ENCODE measurements around the gene NXPH1. TPM values are rescaled to one million over a fixed set of nuclear protein-coding genes. Genes with fewer than 3 reads are reported as not detected.

Gene NXPH1
- total RNA-seq, 2 experiments from 2014 or later = not detected

- ChIA-PET POLR2A (no interaction called here), CTCF (no interaction called here)
- H3K36me3 Mint-ChIP-seq (ENCODE audit: low read depth) = no peaks in the 10 kb centered on the region
- H3K4me1 Mint-ChIP-seq = no peaks in the 10 kb centered on the region
- H3K4me3 Mint-ChIP-seq = no peak overlapping the region
- H3K27me3 Mint-ChIP-seq = no peaks in the 10 kb centered on the region
- H3K27ac Mint-ChIP-seq = no peak overlapping the region
- H3K9me3 Mint-ChIP-seq = no peaks in the 10 kb centered on the region
- DNase-seq = no peak
Measured at GRCh38 chr7:8601121-8601520, 167.7 kb downstream of the NXPH1 start.

GRCh38 chr7:8605221-8605620 is 171.8 kb downstream of the NXPH1 start:
- no peaks in the 10 kb centered on the region for H3K27me3 Mint-ChIP-seq
- no peaks in the 10 kb centered on the region for H3K9me3 Mint-ChIP-seq
- no peaks in the 10 kb centered on the region for H3K4me1 Mint-ChIP-seq
- POLR2A ChIA-PET = no interaction called here
- CTCF ChIA-PET = no interaction called here
- H3K4me3 Mint-ChIP-seq = no peak overlapping the region
- no peak overlapping the region for H3K27ac Mint-ChIP-seq
- DNase-seq = no peak
- no peaks in the 10 kb centered on the region for H3K36me3 Mint-ChIP-seq (ENCODE audit: low read depth)

GRCh38 chr7:8612584-8612983 is 179.2 kb downstream of the NXPH1 start:
- Mint-ChIP-seq H3K4me3 (no peak overlapping the region), H3K36me3 (ENCODE audit: low read depth) (no peaks in the 10 kb centered on the region), H3K27ac (no peak overlapping the region), H3K4me1 (no peaks in the 10 kb centered on the region), H3K27me3 (no peaks in the 10 kb centered on the region), H3K9me3 (no peaks in the 10 kb centered on the region)
- no peak for DNase-seq
- POLR2A ChIA-PET = no interaction called here
- CTCF ChIA-PET = no interaction called here

GRCh38 chr7:8613191-8613590 is 179.8 kb downstream of the NXPH1 start:
- H3K4me3 Mint-ChIP-seq = no peak overlapping the region
- no peaks in the 10 kb centered on the region for H3K4me1 Mint-ChIP-seq
- POLR2A ChIA-PET = no interaction called here
- CTCF ChIA-PET = no interaction called here
- H3K27ac Mint-ChIP-seq = no peak overlapping the region
- no peak for DNase-seq
- H3K9me3 Mint-ChIP-seq = no peaks in the 10 kb centered on the region
- H3K27me3 Mint-ChIP-seq = no peaks in the 10 kb centered on the region
- no peaks in the 10 kb centered on the region for H3K36me3 Mint-ChIP-seq (ENCODE audit: low read depth)

GRCh38 chr7:8615019-8615418 is 181.6 kb downstream of the NXPH1 start:
- CTCF ChIA-PET = no interaction called here
- no peaks in the 10 kb centered on the region for H3K36me3 Mint-ChIP-seq (ENCODE audit: low read depth)
- no peak overlapping the region for H3K4me3 Mint-ChIP-seq
- H3K4me1 Mint-ChIP-seq = no peaks in the 10 kb centered on the region
- POLR2A ChIA-PET = no interaction called here
- H3K27ac Mint-ChIP-seq = no peak overlapping the region
- H3K9me3 Mint-ChIP-seq = no peaks in the 10 kb centered on the region
- no peaks in the 10 kb centered on the region for H3K27me3 Mint-ChIP-seq
- DNase-seq = no peak

- no peaks in the 10 kb centered on the region for H3K27me3 Mint-ChIP-seq
- no peaks in the 10 kb centered on the region for H3K9me3 Mint-ChIP-seq
- H3K4me1 Mint-ChIP-seq = no peaks in the 10 kb centered on the region
- DNase-seq = no peak
- no peaks in the 10 kb centered on the region for H3K36me3 Mint-ChIP-seq (ENCODE audit: low read depth)
- no peak overlapping the region for H3K27ac Mint-ChIP-seq
- ChIA-PET CTCF (no interaction called here), POLR2A (no interaction called here)
- H3K4me3 Mint-ChIP-seq = no peak overlapping the region
Measured at GRCh38 chr7:8618441-8619070, 185.1 kb downstream of the NXPH1 start.

GRCh38 chr7:8620169-8620568 is 186.8 kb downstream of the NXPH1 start:
- Mint-ChIP-seq H3K36me3 (ENCODE audit: low read depth) (no peaks in the 10 kb centered on the region), H3K4me3 (no peak overlapping the region), H3K4me1 (no peaks in the 10 kb centered on the region), H3K27me3 (no peaks in the 10 kb centered on the region), H3K27ac (no peak overlapping the region), H3K9me3 (no peaks in the 10 kb centered on the region)
- no peak for DNase-seq
- POLR2A ChIA-PET = no interaction called here
- CTCF ChIA-PET = no interaction called here

GRCh38 chr7:8625612-8626011 is 192.2 kb downstream of the NXPH1 start:
- POLR2A ChIA-PET = no interaction called here

GRCh38 chr7:8627325-8627724 is 193.9 kb downstream of the NXPH1 start:
- Mint-ChIP-seq H3K9me3 (no peaks in the 10 kb centered on the region), H3K27me3 (no peaks in the 10 kb centered on the region), H3K27ac (no peak overlapping the region), H3K36me3 (ENCODE audit: low read depth) (no peaks in the 10 kb centered on the region), H3K4me1 (no peaks in the 10 kb centered on the region), H3K4me3 (no peak overlapping the region)
- ChIA-PET POLR2A (no interaction called here), CTCF (no interaction called here)
- no peak for DNase-seq

More at GRCh38 chr7:8625612-8626011, 192.2 kb downstream of the NXPH1 start:
- no peaks in the 10 kb centered on the region for H3K36me3 Mint-ChIP-seq (ENCODE audit: low read depth)
- no peak overlapping the region for H3K4me3 Mint-ChIP-seq
- no peaks in the 10 kb centered on the region for H3K9me3 Mint-ChIP-seq
- H3K27me3 Mint-ChIP-seq = no peaks in the 10 kb centered on the region
- no peak overlapping the region for H3K27ac Mint-ChIP-seq
- CTCF ChIA-PET = interaction anchor here (0.5 kb wide), 1 partner anchor 18 kb away, joined by 3 read pairs; no protein-coding TSS in a partner anchor
- no peaks in the 10 kb centered on the region for H3K4me1 Mint-ChIP-seq
- DNase-seq = no peak

- H3K27ac Mint-ChIP-seq = no peak overlapping the region
- no peaks in the 10 kb centered on the region for H3K9me3 Mint-ChIP-seq
- no peaks in the 10 kb centered on the region for H3K4me1 Mint-ChIP-seq
- CTCF ChIA-PET = interaction anchor here (0.6 kb wide), 1 partner anchor 229 kb away, joined by 5 read pairs; no protein-coding TSS in a partner anchor
- H3K4me3 Mint-ChIP-seq = no peak overlapping the region
- H3K27me3 Mint-ChIP-seq = no peaks in the 10 kb centered on the region
- POLR2A ChIA-PET = no interaction called here
- no peaks in the 10 kb centered on the region for H3K36me3 Mint-ChIP-seq (ENCODE audit: low read depth)
- DNase-seq = no peak
Measured at GRCh38 chr7:8628656-8629055, 195.2 kb downstream of the NXPH1 start.

- Mint-ChIP-seq H3K36me3 (ENCODE audit: low read depth) (no peaks in the 10 kb centered on the region), H3K9me3 (no peaks in the 10 kb centered on the region), H3K4me1 (no peaks in the 10 kb centered on the region), H3K4me3 (no peak overlapping the region), H3K27ac (no peak overlapping the region), H3K27me3 (no peaks in the 10 kb centered on the region)
- DNase-seq = no peak
- ChIA-PET CTCF (no interaction called here), POLR2A (no interaction called here)
Measured at GRCh38 chr7:8629504-8629903, 196.1 kb downstream of the NXPH1 start.

- CTCF ChIA-PET = no interaction called here
- Mint-ChIP-seq H3K4me3 (no peak overlapping the region), H3K27ac (no peak overlapping the region), H3K27me3 (no peaks in the 10 kb centered on the region), H3K36me3 (ENCODE audit: low read depth) (no peaks in the 10 kb centered on the region), H3K9me3 (no peaks in the 10 kb centered on the region), H3K4me1 (no peaks in the 10 kb centered on the region)
- DNase-seq = no peak
- POLR2A ChIA-PET = no interaction called here
Measured at GRCh38 chr7:8637322-8637721, 203.9 kb downstream of the NXPH1 start.

GRCh38 chr7:8638076-8638475 is 204.7 kb downstream of the NXPH1 start:
- Mint-ChIP-seq H3K4me1 (no peaks in the 10 kb centered on the region), H3K9me3 (no peaks in the 10 kb centered on the region), H3K4me3 (no peak overlapping the region), H3K27ac (no peak overlapping the region), H3K36me3 (ENCODE audit: low read depth) (no peaks in the 10 kb centered on the region), H3K27me3 (no peaks in the 10 kb centered on the region)
- DNase-seq = no peak
- CTCF ChIA-PET = no interaction called here
- POLR2A ChIA-PET = no interaction called here

- Mint-ChIP-seq H3K4me3 (no peak overlapping the region), H3K4me1 (no peaks in the 10 kb centered on the region), H3K36me3 (ENCODE audit: low read depth) (no peaks in the 10 kb centered on the region), H3K27ac (no peak overlapping the region), H3K27me3 (no peaks in the 10 kb centered on the region), H3K9me3 (no peaks in the 10 kb centered on the region)
- ChIA-PET CTCF (no interaction called here), POLR2A (no interaction called here)
- DNase-seq = no peak
Measured at GRCh38 chr7:8639668-8640067, 206.3 kb downstream of the NXPH1 start.
